Hepatocyte (in vitro differentiated cells): ENCODE measurements around the gene CAB39L.

Experiments used
- CTCF ChIP-seq: fragments of 200-600 bp; sonication (generic); IDR thresholded peaks from 2 replicates; pipeline ENCODE4 v1.5.1; 2016; ENCODE audit warnings: antibody characterized with exemption, mild to moderate bottlenecking; ENCODE audit not compliant: poor library complexity
- EZH2 ChIP-seq: fragments of 200-600 bp; sonication (generic); IDR thresholded peaks from 2 replicates; pipeline ENCODE4 v1.6.1; 2016; ENCODE audit warnings: antibody characterized with exemption, mild to moderate bottlenecking, borderline replicate concordance

- TF ChIP-seq CTCF = no peak
- no peak for TF ChIP-seq EZH2
Measured at GRCh38 chr13:49341941-49342340, 101.9 kb downstream of the CAB39L start.
